PFSK-1 (cell line): ENCODE results near the gene ERBB4.

Experiments
- FOXP2 ChIP-seq: optimal IDR thresholded peaks from 2 replicates; pipeline ENCODE3; 2011; ENCODE audit warnings: borderline replicate concordance, control low read depth, inconsistent platforms; ENCODE audit not compliant: insufficient read depth; ENCODE audit errors: extremely low read length, extremely low read depth
- POLR2AphosphoS5 ChIP-seq: IDR thresholded peaks from 2 replicates; pipeline ENCODE4 v1.6.1; 2012; ENCODE audit warnings: low read depth, mild to moderate bottlenecking, control low read depth, low read length, moderate library complexity
- SIN3A ChIP-seq: IDR thresholded peaks from 2 replicates; pipeline ENCODE4 v1.6.1; 2012; ENCODE audit warnings: mild to moderate bottlenecking, low read length, moderate library complexity, borderline replicate concordance; ENCODE audit not compliant: insufficient read depth
- TAF1 ChIP-seq: IDR thresholded peaks from 2 replicates; pipeline ENCODE4 v1.6.1; 2012; ENCODE audit warnings: low read length, control low read depth, borderline replicate concordance; ENCODE audit not compliant: insufficient read depth
- TF ChIP-seq, protein P1 (sequence below), 2 experiments: IDR thresholded peaks; 2 replicates each; pipeline versions ENCODE4 v1.6.1 to v1.8.0; 2011 to 2012; ENCODE audit warnings: low read depth in 2 of 2, low read length in 2 of 2, control low read depth in 1 of 2, inconsistent platforms in 1 of 2, mild to moderate bottlenecking in 1 of 2, moderate library complexity in 1 of 2; ENCODE audit not compliant: insufficient read depth in 1 of 2

The ERBB4 gene

GRCh38 chr2:211495339-211495738 lies 1043.3 kb downstream of the ERBB4 start:
- TF ChIP-seq, protein P1, sequence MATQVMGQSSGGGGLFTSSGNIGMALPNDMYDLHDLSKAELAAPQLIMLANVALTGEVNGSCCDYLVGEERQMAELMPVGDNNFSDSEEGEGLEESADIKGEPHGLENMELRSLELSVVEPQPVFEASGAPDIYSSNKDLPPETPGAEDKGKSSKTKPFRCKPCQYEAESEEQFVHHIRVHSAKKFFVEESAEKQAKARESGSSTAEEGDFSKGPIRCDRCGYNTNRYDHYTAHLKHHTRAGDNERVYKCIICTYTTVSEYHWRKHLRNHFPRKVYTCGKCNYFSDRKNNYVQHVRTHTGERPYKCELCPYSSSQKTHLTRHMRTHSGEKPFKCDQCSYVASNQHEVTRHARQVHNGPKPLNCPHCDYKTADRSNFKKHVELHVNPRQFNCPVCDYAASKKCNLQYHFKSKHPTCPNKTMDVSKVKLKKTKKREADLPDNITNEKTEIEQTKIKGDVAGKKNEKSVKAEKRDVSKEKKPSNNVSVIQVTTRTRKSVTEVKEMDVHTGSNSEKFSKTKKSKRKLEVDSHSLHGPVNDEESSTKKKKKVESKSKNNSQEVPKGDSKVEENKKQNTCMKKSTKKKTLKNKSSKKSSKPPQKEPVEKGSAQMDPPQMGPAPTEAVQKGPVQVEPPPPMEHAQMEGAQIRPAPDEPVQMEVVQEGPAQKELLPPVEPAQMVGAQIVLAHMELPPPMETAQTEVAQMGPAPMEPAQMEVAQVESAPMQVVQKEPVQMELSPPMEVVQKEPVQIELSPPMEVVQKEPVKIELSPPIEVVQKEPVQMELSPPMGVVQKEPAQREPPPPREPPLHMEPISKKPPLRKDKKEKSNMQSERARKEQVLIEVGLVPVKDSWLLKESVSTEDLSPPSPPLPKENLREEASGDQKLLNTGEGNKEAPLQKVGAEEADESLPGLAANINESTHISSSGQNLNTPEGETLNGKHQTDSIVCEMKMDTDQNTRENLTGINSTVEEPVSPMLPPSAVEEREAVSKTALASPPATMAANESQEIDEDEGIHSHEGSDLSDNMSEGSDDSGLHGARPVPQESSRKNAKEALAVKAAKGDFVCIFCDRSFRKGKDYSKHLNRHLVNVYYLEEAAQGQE (IDR thresholded peaks at IDR 0.05; ENCODE audit: insufficient read depth in 1 of 2, low read depth in 2 of 2, low read length in 2 of 2), result no peak
- TF ChIP-seq SIN3A (no peak), FOXP2 (no peak), POLR2AphosphoS5 (no peak), TAF1 (no peak)

- no peak for TF ChIP-seq SIN3A
- TF ChIP-seq, protein P1 (IDR thresholded peaks at IDR 0.05; ENCODE audit: insufficient read depth in 1 of 2, low read depth in 2 of 2, low read length in 2 of 2), result no peak
- no peak for TF ChIP-seq FOXP2
- no peak for TF ChIP-seq POLR2AphosphoS5
- TF ChIP-seq TAF1, result no peak
These were observed 1044.1 kb downstream of the ERBB4 start for GRCh38 chr2:211494536-211494935.

DNA sequence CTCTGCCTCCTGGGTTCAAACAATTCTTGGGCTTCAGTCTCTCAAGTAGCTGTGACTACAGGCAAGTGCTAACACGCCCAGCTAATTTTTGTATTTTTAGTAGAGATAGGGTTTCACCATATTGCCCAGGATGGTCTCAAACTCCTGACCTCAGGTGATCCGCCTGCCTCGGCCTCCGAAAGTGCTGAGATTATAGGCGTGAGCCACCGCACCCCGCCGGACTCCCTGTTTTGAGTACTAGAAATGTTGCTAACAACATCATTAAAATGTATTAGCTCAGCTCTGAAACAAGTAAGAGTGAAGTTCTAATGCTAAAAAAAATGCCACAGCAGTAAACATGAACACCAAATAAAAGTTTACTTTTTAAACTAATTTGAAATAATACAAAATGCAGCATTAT lies 1044.5 kb downstream of the ERBB4 start:
- TF ChIP-seq TAF1 (no peak), SIN3A (no peak)

- TF ChIP-seq FOXP2 (no peak), POLR2AphosphoS5 (no peak), SIN3A (no peak), TAF1 (no peak)
- TF ChIP-seq, protein P1 (IDR thresholded peaks at IDR 0.05; ENCODE audit: insufficient read depth in 1 of 2, low read depth in 2 of 2, low read length in 2 of 2), result no peak
These were observed 1050.9 kb downstream of the ERBB4 start for GRCh38 chr2:211487733-211488132.

- TF ChIP-seq SIN3A (no peak), POLR2AphosphoS5 (no peak), FOXP2 (no peak), TAF1 (no peak)
- TF ChIP-seq, protein P1 (IDR thresholded peaks at IDR 0.05; ENCODE audit: insufficient read depth in 1 of 2, low read depth in 2 of 2, low read length in 2 of 2), result no peak
These were observed 1059.0 kb downstream of the ERBB4 start for GRCh38 chr2:211479536-211480150.
